GM21528 (cell line): ENCODE results near the gene ATP2A3.
"Not testable (repeated sequence)": the region's sequence is repeated elsewhere in the genome, so short reads cannot be mapped to it uniquely, and the experiment has no call there.

ENCODE experiments used
- ATAC-seq: cut with Tn5 transposase; IDR thresholded peaks from one replicate; pipeline ENCODE4 v1.9.1; 2021; ENCODE audit warnings: mild to moderate bottlenecking, moderate library complexity; ENCODE audit not compliant: unreplicated experiment, low FRiP score

ATP2A3 gene

GRCh38 chr17:3956983-3957382, 7.3 kb downstream of the ATP2A3 start:
- no peak for ATAC-seq

GRCh38 chr17:3956327-3956957, 7.8 kb downstream of the ATP2A3 start:
- ATAC-seq, result no peak

GRCh38 chr17:3955673-3955988, 8.6 kb downstream of the ATP2A3 start:
- no peak for ATAC-seq

GRCh38 chr17:3954976-3955672, 9.1 kb downstream of the ATP2A3 start:
- ATAC-seq, result no peak

- no peak for ATAC-seq
Observed at GRCh38 chr17:3954086-3954485, 10.2 kb downstream of the ATP2A3 start.

- ATAC-seq, result no peak
Observed at GRCh38 chr17:3953542-3953941, 10.7 kb downstream of the ATP2A3 start.

GRCh38 chr17:3952186-3952585, 12.1 kb downstream of the ATP2A3 start:
- ATAC-seq, result no peak

- ATAC-seq, result no peak
Observed at GRCh38 chr17:3951420-3951819, 12.8 kb downstream of the ATP2A3 start.

GRCh38 chr17:3951003-3951402, 13.2 kb downstream of the ATP2A3 start:
- no peak for ATAC-seq

- no peak for ATAC-seq
Observed at GRCh38 chr17:3950584-3950983, 13.7 kb downstream of the ATP2A3 start.

GRCh38 chr17:3949418-3949817, 14.8 kb downstream of the ATP2A3 start:
- no peak for ATAC-seq

- not testable (repeated sequence) for ATAC-seq
Observed at GRCh38 chr17:3948551-3948950, 15.7 kb downstream of the ATP2A3 start.

- ATAC-seq, result no peak
Observed at GRCh38 chr17:3947318-3947810, 16.9 kb downstream of the ATP2A3 start.

GRCh38 chr17:3946711-3947235, 17.5 kb downstream of the ATP2A3 start:
- no peak for ATAC-seq

- no peak for ATAC-seq
Observed at GRCh38 chr17:3944485-3945388, 19.5 kb downstream of the ATP2A3 start.

GRCh38 chr17:3943240-3943891, 20.9 kb downstream of the ATP2A3 start:
- ATAC-seq, result no peak

GRCh38 chr17:3940965-3941698, 23.1 kb downstream of the ATP2A3 start:
- no peak for ATAC-seq

GRCh38 chr17:3937359-3937758, 26.9 kb downstream of the ATP2A3 start:
- ATAC-seq, result no peak

- no peak for ATAC-seq
Observed at GRCh38 chr17:3935825-3936355, 28.3 kb downstream of the ATP2A3 start.

GRCh38 chr17:3935140-3935542, 29.1 kb downstream of the ATP2A3 start:
- ATAC-seq, result no peak
